GM12892 (cell line): ENCODE data around the gene L3MBTL3.

Experiments
- POLR2A ChIP-seq: IDR thresholded peaks from 2 replicates; pipeline ENCODE4 v1.6.1; 2011; ENCODE audit warnings: low read depth, low read length, control low read depth
- POLR2AphosphoS5 ChIP-seq: IDR thresholded peaks from 2 replicates; pipeline ENCODE4 v1.6.1; 2011; ENCODE audit warnings: low read depth, low read length, control low read depth

DNA sequence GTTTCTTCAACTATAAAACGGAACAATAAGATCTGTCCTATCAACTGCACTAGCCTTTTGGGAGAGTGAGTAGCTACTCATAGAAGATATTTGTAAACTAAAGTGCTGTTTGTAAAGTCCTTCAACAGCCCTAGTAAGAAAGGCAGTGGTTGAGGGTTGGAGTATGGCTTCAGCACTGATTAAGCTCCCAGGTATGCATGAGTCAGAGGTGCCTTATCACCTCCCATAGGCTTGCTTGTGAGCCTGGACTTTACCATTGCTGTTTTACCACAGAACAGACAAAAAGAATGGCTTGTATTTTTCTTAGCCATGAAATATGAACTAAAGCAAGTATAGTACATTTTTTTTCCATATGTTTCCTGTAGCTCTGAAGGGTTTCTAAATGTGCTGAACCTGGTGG lies 160.3 kb downstream of the L3MBTL3 start:
- TF ChIP-seq POLR2A = no peak
- no peak for TF ChIP-seq POLR2AphosphoS5
